Smooth muscle cell of the pulmonary artery (primary cell): ENCODE results near the gene SLC25A33. TPM values are rescaled to one million over a fixed set of nuclear protein-coding genes. Genes with fewer than 3 reads are reported as not detected.

Experiments
- total RNA-seq: library from RNA; depleted of rRNA; stranded (reverse); fragments of >200 nt; gene quantifications from 2 replicates; pipeline ENCODE4 v1.2.3, GENCODE V29; 2014

The SLC25A33 gene
- total RNA-seq: 3.5 and 5.4 TPM in 2 replicates

GRCh38 chr1:9539165-9539828 is at the start of gene SLC25A33:
SLC25A33 (plus strand) TSS chr1:9539465; CDS start chr1:9539692, 227 bp downstream.

GRCh38 chr1:9588551-9589143 is 49.4 kb downstream of the SLC25A33 start, which contains the start of gene TMEM201:
TMEM201 (plus strand) TSS chr1:9588911; CDS start chr1:9588931, 20 bp downstream.

Other genes with a start within 250 kb of the SLC25A33 start
- gene SPSB1, start 246.6 kb upstream of the SLC25A33 start, total RNA-seq: 21.6 and 33.2 TPM in 2 replicates
- 4.2 and 7.3 TPM in 2 replicates for gene TMEM201, start 49.4 kb downstream of the SLC25A33 start, total RNA-seq
- gene PIK3CD, start 112.3 kb downstream of the SLC25A33 start, total RNA-seq: 3.3 and 7.9 TPM in 2 replicates